HG03469 (cell line): Measurements from ENCODE around the gene IGFL1.
"Not testable (repeated sequence)": the region's sequence is repeated elsewhere in the genome, so short reads cannot be mapped to it uniquely, and the experiment has no call there.

ENCODE experiments used
- ATAC-seq: cut with Tn5 transposase; IDR thresholded peaks from one replicate; pipeline ENCODE4 v1.9.1; 2021; ENCODE audit warnings: mild to moderate bottlenecking, moderate library complexity, moderate number of reproducible peaks; ENCODE audit not compliant: unreplicated experiment

The IGFL1 gene

DNA sequence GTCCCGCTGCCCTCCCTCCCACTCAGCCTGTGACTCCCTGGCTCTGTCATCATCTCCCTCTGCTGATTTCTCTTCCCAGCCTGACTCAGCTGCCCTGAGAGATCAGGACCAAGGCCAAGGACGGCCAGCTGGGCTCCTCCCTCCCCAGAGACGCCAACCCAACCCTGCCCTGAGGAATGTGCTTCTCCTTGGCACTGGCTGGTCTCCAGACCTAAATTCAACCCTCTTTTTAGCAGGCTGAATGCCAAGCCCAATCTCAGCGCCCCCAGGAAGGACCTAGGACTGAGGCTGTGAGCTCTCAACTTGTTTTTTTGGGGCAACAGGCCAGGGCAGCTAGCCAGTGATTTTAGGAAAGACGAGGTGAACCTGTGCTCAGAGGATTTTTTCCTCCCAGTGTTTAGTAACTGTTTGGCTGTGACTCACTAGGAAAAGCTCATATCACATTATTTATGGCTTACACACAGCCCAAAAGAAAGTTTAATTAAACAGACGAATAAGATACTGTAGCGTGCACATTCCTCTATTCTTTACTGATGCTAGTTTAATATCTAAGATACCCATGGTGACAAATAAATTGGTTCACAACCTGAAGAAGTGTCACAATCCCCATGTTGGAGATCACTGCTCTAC, 7.4 kb upstream of the IGFL1 start:
- no peak for ATAC-seq

DNA sequence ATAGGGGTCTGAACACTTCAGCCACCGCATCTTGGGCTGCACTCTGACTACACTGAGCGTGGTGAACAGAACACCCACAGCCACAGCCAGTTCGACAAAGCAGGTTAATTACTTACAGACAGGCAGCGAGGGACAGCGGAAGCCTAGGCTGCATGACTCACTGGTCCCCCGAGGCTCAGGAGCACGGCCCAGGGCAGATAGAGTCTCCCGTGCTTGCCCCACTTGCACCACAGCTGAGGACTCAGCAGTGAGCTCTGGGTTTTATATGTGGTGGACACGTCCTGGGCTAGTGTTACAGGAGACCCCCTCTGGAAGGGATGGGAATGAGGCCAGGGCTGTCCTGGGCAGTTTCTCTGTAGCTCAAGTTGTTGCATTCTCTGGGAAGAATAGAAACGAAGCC, 5.8 kb upstream of the IGFL1 start:
- not testable (repeated sequence) for ATAC-seq

DNA sequence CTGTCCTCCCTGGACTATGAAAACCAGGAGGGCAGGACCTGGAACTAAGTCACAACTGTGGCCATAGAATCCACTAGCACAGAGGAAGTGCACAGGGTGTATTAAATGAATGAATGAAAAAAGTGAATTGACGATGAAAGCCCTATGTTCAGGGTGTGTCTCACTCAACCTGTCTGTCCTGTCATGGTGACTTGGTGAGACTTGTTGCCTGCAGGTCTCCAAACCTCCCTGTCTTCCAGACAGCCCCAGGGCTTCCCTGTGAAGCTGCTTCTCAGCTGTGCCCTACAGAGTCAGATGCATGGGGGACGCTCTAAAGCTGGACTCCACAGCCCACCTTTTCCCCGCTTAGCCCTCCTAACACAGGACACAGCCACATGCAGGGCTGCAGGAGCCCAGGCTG, 4.8 kb upstream of the IGFL1 start:
- no peak for ATAC-seq

DNA sequence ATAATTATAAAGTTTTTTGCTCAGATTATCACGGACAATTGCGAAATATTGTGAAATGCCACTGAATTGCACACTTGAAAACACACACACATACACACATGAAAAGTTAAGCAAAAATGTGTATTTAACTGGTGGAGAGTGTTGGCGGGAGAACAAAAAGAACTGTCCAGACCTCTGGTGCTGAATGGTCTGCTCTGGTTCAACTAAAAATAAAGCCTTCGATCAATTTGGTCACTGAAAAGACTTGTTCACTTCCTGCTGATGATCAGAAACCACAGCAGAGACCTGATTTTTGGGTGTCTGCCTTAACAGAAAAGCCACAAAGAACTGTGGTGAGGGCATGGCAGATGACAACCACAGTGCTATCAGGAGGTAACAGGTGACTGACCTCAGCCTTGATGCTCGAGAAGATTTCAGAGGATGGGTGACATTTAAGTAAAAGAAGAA, 4.0 kb upstream of the IGFL1 start:
- ATAC-seq: no peak

DNA sequence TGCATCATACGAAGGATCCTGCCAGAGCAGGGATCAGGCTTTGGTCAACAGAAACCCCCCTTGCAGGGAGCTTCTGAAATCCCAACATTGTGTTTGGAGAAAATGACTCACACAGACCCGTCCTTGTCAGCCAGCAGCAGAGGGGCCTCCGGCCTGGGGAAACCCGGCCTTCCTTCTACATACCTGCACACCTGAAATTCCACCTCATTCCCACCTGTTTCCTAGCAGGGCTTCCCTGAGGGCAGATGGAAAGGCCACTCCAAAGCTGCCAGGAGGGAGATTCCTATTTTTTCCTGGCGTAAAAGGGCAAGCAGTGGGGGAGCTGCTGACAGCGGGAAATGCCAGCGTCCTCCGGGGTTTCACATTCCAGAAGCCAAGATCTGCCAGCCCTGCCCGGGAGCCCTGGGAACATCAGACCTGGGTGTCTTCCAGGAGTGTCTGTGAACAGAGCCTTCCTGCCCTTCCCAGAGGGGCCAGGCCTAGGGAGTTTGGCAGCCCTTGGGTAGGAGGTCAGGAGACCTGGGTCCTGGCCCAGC, 3.0 kb upstream of the IGFL1 start:
- no peak for ATAC-seq

DNA sequence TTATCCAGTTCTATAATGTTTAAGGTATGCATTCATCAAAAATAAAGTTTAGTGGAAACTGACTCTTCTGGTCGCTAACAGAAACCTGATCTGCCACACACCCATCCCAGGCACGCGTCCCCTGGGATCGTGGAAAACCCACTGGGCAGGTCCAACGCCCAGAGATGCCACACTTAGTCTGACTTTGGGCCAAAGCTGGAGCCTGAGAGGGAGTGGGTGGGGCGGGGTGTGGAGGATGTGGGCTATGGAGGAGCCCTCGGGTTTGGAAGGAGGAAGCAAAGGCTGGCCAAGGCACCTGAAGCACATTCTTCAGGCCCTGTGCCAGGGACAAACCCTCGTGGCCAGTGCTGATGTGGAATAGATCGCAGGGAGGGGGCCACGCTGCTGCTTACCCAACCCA, 2.5 kb downstream of the IGFL1 start:
- no peak for ATAC-seq

DNA sequence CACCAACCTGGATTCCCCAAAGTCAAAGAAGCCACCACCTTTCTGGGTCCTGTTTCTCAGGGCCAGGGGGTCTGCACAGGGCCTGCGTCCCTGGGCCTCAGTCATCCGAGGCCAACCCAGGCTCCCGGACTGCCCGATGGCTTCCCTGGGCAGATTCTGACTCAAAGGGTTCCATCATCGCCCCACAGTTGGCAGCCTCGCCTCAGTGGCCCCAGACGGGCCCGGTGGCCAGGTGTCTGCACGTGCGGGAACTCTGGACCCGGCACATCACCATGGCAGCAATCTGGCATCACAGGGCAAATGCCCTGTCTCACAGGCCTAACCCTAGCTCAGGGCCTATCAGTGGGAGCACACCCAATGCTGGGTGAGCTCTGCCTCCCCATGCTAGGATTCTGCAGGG, 2.9 kb downstream of the IGFL1 start:
- ATAC-seq: no peak

DNA sequence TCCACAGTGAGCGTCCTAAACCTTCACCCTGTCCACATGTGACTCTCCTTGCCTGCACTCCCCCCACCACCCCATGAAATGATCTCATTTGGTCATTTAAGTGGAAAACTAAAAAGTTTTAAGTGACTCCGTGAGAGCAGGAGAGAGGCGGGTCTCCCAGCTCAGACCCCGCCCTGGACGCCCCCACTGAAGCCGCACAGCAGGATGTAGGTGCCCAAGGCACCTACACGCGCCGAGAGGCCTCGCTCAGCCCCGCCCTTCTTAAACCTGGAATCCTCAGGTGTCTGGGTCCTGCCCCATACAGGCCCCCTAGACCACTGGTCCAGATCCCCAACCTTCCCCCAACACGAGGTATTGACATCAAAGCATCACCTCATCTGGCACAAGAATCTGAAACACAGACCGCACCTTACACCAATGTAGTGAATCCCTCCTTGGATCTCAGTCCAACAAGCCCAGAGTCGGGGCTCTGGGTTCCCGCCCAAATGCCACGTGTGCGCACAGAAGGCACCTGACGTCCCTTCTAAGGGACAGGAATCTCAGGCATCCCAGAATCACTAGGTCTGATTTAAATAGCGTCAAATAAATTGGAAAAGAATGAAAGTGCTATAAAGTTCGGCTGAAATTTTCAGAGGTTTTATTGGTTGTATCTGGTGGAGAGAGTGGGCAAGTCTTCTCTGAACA, 3.5 kb downstream of the IGFL1 start:
- no peak for ATAC-seq

DNA sequence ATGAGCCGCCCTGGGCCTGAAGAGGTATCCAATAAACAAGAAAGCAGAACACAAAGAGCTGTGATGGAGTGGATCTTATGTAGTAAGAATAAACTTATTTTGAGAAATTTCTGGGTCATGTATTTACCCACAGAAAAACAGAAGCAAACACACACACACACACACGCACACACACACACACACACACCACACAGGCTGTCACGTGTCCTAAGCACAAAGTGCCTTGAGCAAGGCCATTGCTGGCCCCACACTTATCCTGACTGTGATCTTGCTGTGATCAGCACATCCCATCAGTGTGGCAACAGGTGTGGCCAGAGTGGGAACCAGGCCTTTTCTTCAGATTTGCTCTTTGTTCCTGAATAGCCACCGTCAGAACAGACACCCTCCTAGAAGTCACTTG, 4.3 kb downstream of the IGFL1 start:
- ATAC-seq: not testable (repeated sequence)

DNA sequence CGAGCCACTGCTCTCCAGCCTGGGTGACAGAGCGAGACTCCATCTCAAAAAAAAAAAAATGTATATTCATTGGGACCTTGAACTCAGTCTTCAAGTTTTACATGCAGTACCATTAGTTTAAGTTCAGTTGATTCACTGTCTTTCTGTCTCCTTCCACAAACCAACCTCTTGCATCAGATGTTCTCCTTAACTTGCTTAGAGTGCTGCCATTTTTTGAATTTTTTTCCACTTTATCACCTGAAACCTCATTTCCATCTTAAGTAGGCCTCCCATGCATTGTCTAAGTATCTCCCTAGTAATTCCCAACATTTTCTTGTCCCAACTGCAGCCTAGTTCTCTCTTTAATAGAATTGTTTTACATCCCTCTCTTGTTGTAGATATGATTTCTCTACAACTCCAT, 8.6 kb downstream of the IGFL1 start:
- not testable (repeated sequence) for ATAC-seq

DNA sequence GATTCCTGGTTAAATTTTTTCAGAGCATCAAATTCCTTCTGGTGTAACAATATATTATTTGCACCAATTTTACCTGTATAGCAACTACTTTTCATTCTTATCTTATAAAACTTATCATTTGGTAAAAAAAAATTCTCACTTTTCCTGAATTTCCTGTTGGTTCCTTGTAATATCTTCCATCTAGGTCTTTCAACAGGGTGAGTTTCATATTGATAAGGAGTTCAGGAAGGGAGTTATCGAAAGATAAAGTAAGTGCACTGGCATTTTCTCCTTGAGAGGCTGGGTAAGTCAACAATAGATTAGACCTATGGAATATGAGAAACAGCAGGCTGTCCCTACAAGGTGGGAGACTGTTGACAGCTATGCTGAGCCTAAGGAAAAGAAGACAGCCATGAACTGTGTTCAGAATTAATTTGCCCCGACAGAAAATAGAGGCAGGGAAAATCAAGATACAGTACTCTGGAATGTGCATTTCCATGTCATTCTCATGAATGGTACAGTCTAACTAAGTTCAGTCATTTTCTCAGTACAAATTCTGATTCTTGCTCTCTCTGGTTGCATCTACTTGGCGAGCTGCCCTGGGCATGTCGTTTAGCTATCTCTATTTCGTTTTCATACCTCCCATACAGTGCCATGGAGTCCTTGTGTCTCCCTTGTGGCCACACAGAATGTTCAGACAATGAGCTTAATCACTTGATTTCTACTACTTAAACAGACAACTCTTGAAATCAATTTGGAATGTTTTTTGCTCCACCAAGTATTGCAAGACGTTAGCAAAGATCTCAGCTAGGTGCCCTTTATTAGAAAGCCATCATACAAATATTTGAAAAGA, 9.9 kb downstream of the IGFL1 start:
- no peak for ATAC-seq

DNA sequence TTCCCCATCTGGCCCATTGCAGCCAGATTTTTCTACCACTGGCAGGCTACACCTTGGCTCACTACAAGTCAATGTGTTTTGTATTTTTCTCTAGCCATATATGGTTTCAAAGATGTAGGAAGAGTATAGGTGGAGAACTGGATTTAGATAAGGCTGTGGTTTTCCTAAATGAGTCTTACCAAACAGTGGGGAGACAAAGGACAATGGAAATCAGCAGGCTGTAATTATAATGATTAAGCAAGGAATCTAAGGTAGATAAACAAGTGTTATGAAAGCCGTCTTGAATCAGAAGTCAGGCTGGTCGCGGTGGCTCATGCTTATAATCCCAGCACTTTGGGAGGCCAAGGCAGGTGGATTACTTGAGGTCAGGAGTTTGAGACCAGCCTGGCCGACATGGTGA, 11.2 kb downstream of the IGFL1 start:
- no peak for ATAC-seq

DNA sequence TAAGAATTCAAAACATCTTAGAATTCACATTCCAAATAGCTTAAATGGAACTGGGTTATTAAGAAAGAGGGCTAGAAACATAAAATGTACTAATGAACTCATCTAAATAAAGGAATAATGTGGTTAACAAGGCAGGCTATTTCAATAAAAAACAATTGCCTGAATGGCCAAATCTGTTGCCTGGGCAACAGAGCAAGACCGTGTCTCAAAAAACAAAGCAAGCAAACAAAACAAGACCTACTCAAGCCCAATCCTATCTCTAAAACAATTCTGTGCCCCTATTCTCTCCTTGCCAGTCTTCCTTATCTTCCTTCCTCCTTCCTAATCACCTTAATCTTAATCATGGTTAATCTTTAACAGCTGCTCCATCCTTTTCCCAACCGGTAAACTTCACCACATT, 12.1 kb downstream of the IGFL1 start:
- no peak for ATAC-seq

DNA sequence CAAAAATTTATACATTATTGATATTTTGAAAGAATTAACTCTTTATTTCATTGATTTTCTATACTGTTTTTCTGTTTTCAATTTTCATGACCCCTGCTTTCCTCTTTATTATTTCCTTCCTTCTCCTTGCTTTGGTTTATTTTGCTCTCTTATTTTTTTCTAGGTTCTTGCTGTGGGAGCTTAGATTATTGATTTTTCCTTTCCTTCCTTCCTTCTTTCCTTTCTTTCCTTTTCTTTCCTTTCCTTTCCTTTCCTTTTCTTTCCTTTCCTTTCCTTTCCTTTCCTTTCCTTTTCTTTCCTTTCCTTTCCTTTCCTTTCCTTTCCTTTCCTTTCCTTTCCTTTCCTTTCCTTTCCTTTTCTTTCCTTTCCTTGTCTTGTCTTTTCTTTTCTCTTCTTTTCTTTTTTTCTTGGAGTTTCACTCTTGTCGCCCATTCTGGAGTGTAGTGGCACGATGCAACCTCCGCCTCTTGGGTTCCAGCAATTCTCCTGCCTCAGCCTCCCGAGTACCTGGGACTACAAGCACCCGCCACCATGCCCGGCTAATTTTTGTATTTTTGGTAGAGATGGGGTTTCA, 13.6 kb downstream of the IGFL1 start:
- ATAC-seq: not testable (repeated sequence)

DNA sequence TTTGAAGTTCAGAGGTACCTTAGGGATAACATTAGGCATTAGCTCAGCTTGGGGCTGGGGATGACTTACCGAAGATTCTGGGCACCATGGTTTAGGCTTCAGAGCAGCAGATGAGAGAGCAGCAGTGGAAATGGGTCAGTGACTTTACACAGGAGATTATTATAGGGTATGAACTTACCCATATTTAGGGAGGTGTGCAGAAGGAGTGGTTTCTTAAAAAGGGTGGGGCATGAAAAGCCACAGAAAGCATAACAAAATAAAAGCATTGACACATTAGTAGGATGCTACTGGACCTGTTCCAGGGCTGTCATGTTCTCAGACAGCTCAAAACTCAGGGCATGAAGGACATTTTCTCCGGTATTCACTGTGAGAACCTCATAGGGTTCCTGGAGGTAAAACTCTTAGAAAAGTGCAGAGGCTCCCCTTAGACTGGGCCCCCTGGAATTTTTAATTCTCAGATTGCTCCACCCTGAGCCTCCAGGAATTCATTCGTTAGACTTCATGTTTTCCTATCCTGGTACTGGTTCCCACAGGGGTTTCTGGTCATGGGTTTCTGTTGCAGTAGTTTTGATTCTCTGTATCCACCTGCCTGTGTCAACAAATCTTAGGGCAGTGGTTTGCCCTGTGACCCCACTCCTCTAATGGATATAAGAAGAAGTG, 20.7 kb downstream of the IGFL1 start:
- ATAC-seq: no peak

DNA sequence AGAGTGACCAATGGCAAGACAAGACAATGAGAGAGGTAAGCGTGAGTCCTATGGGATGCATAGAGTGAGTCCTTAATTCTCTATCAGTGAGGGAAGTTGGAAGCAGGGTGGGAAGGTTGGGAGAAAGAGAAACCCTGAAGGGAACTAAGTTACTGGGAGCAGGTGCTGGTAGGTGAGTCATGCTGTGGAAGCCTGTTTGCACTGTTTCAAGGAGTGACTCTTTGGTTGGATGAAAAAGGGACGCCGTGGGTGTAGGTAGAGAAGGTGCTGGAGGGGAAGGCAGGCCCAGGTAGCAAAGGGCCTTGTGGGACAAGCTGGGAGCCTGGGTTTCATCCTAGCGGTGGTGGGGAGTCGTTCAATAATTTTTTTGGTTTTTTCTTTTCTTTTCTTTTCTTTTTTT, 21.9 kb downstream of the IGFL1 start:
- no peak for ATAC-seq

DNA sequence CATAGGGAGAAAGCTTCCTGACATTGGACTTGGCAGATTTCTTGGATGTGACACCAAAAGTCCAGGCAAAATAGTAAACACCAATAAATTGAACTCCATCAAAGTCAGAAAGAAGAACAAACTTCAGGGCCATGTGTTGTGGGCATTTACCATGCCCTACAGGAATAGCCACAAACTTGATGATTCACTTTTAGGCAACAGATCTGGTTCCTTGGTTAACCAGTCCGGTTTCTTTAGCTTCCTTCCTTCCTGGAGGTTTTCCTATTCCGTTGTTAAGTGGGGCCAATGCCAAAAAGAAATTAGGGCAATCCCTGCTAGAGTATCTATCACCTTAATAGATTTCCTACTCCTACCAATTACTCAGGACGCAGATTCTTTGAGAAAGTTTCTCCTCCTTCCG, 25.2 kb downstream of the IGFL1 start:
- no peak for ATAC-seq

DNA sequence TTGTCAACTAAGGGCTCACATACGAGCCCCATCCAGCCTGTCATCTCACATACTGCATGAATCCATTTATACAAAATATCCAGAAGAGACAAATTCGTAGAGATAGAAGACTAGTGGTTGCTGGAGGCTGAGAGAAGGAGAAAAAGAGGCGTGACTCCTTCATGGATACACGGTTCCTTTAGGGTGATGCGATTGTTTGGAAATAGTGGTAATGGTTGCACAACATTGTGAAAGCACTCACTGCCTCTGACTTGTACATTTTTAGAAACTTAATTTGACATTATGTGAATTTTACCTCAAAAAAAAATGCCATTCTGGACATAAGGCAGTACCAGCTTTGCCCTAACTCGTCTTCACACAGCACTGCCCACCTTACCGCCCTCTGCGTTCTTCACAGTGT, 27.3 kb downstream of the IGFL1 start:
- ATAC-seq: no peak

DNA sequence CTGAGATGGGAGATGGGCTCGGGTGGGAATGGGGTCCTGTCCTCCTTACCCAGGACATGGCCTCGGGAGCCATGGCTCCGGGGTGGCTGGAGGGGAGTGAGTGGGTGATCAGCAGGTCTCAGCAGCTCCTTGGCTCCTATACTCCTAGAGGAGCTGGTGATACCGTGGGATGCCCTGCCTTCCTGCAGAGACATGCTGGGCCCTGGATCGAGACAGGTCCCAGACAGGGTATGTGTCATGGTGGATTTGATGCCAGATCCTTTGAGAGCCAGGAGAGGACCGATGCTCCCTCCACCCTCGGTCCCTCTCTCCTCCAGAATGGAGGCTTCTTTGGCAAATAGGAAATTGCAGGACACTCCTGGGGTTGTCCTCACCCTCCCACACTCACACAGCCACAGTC, 32.0 kb downstream of the IGFL1 start:
- ATAC-seq: not testable (repeated sequence)

DNA sequence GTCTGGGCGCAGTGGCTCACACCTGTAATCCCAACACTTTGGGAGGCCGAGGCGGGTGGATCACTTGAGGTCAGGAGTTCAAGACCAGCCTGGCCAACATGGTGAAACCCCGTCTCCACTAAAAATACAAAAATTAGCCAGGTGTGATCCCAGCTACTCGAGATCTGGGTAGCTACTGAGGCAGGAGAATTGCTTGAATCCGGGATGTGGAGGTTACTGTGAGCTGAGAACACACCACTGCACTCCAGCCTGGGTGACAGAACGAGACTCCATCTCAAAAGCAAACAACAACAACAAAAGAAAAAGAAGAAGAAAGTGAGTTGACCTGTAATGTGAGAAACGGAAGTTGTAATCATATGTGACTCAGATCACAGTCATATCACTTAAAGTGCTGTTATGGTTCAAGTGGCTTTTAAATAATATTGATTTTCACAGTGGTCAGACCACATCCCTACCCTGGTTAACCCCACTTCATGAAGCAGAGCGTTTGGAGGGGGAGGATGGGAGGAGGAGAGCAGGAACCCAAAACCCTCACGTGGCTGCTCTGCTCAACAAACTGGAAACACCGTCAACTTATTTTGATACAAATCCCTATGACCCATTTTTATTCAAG, 33.2 kb downstream of the IGFL1 start:
- peak; percentile 46 for ATAC-seq
